HCT116 (cell line): ENCODE data around the gene SDE2. TPM values are rescaled to one million over a fixed set of nuclear protein-coding genes. Genes with fewer than 3 reads are reported as not detected.

Source experiments
- ATAC-seq: fragments of 200-7000 bp; cut with Tn5 transposase; 2 replicates; pipeline ENCODE4 v1.9.1; 2020; ENCODE audit warnings: mild to moderate bottlenecking, moderate library complexity
- BruUV-seq: library from RNA; stranded (reverse); fragments of 400-500 nt; replicated peaks from 2 replicates; lab custom pipeline; 2021; lab: Mats Ljungman, UMichigan
- CTCF ChIA-PET: fragments of 300-600 bp; sonication (Branson Sonifier 250); formaldehyde crosslinking; loops from one replicate; lab custom pipeline; 2021; ENCODE audit warnings: antibody characterized with exemption; lab: Charles Lee
- POLR2A ChIA-PET: fragments of 300-600, 350-600 bp; sonication (Branson Sonifier 250); formaldehyde crosslinking; loops from one replicate; lab custom pipeline; 2021; ENCODE audit warnings: antibody characterized with exemption; lab: Charles Lee
- RAD21 ChIA-PET, 2 experiments: fragments of 300-600 bp; sonication (Branson Sonifier 250); formaldehyde crosslinking; loops; one replicate each; lab custom pipeline; 2023; ENCODE audit warnings: low total read pairs in 2 of 2; ENCODE audit not compliant: uncharacterized antibody in 2 of 2, unreplicated experiment in 2 of 2, low non-redundant PET in 1 of 2; lab: Charles Lee
- DNase-seq: peaks from one replicate; pipeline ENCODE4 v3.0.0-alpha.2; 2010; ENCODE audit warnings: low read depth, low spot score
- H2AFZ ChIP-seq: fragments of 200-600 bp; shearing (Covaris generic), sonication (generic); 2 replicates; pipeline ENCODE4 v1.6.1; 2017; ENCODE audit warnings: low read depth, mixed run types, mixed read lengths, antibody characterized with exemption, low read length; ENCODE audit not compliant: poor library complexity, severe bottlenecking
- H3K27ac ChIP-seq: 2 replicates; pipeline ENCODE4 v1.5.1; 2012; ENCODE audit warnings: low read depth, low read length
- H3K27me3 ChIP-seq: fragments of 200-600 bp; sonication (generic); 2 replicates; pipeline ENCODE4 v1.6.1; 2016; ENCODE audit warnings: mixed run types, low read length, mixed read lengths; ENCODE audit not compliant: insufficient read depth
- H3K36me3 ChIP-seq, 2 experiments: fragments of 200-500 bp in 1 of 2; fragments of 200-600 bp in 1 of 2; sonication (Bioruptor generic) in 1 of 2; sonication (generic) in 1 of 2; 2 replicates each; pipeline versions ENCODE4 v1.5.1 to v1.6.1; 2014 to 2016; ENCODE audit warnings: low read length in 2 of 2, inconsistent platforms in 1 of 2, mixed read lengths in 1 of 2, mixed run types in 1 of 2; ENCODE audit not compliant: insufficient read depth in 2 of 2, control insufficient read depth in 1 of 2
- H3K4me1 ChIP-seq, 2 experiments: fragments of 200-600 bp in 1 of 2; sonication (generic) in 1 of 2; 2 replicates each; pipeline versions ENCODE4 v1.5.1 to v1.6.1; 2012 to 2017; ENCODE audit warnings: low read length in 2 of 2, inconsistent platforms in 1 of 2, mild to moderate bottlenecking in 1 of 2, mixed read lengths in 1 of 2, mixed run types in 1 of 2, moderate library complexity in 1 of 2; ENCODE audit not compliant: insufficient read depth in 2 of 2, control insufficient read depth in 1 of 2
- H3K4me2 ChIP-seq: fragments of 200-600 bp; sonication (generic); 2 replicates; pipeline ENCODE4 v1.6.1; 2017; ENCODE audit warnings: mixed run types, low read length, mixed read lengths
- H3K4me3 ChIP-seq, 2 experiments: fragments of 200-600 bp in 1 of 2; sonication (generic) in 1 of 2; replicated peaks in 1 of 2; 2 replicates each; pipeline ENCODE4 v1.5.1; 2011 to 2016; ENCODE audit warnings: low read length in 2 of 2, control low read depth in 1 of 2, low read depth in 1 of 2, mild to moderate bottlenecking in 1 of 2, mixed read lengths in 1 of 2, mixed run types in 1 of 2
- H3K79me2 ChIP-seq: fragments of 200-600 bp; sonication (generic); 2 replicates; pipeline ENCODE4 v1.6.1; 2017; ENCODE audit warnings: mild to moderate bottlenecking, mixed run types, low read length, moderate library complexity, mixed read lengths; ENCODE audit not compliant: insufficient read depth
- H3K9ac ChIP-seq: fragments of 200-600 bp; sonication (generic); 2 replicates; pipeline ENCODE4 v1.6.1; 2016; ENCODE audit warnings: low read length, mixed read lengths
- H3K9me2 ChIP-seq: fragments of 200-600 bp; sonication (generic), shearing (Covaris generic); 2 replicates; pipeline ENCODE4 v1.6.1; 2017; ENCODE audit warnings: mixed run types, mild to moderate bottlenecking, moderate library complexity; ENCODE audit not compliant: insufficient read depth
- H3K9me3 ChIP-seq, 2 experiments: fragments of 200-500 bp in 1 of 2; fragments of 200-600 bp in 1 of 2; sonication (Bioruptor generic) in 1 of 2; sonication (generic) in 1 of 2; 2 replicates each; pipeline ENCODE4 v1.6.1; 2014 to 2017; ENCODE audit warnings: low read length in 2 of 2, mixed read lengths in 2 of 2, inconsistent platforms in 1 of 2, low read depth in 1 of 2, mild to moderate bottlenecking in 1 of 2, mixed run types in 1 of 2, moderate library complexity in 1 of 2; ENCODE audit not compliant: control insufficient read depth in 1 of 2, insufficient read depth in 1 of 2
- H4K20me1 ChIP-seq: fragments of 200-600 bp; sonication (generic), shearing (Covaris generic); 2 replicates; pipeline ENCODE4 v1.6.1; 2017; ENCODE audit warnings: mixed run types, mild to moderate bottlenecking, moderate library complexity; ENCODE audit not compliant: insufficient read depth
- CBX3 ChIP-seq: IDR thresholded peaks from 2 replicates; pipeline ENCODE4 v1.6.1; 2012; ENCODE audit warnings: low read depth
- CTCF ChIP-seq, 3 experiments: fragments of 200-600 bp in 1 of 3; sonication (generic) in 1 of 3; IDR thresholded peaks in 2 of 3; conservative IDR thresholded peaks in 1 of 3; 2 replicates each; pipeline ENCODE4 v1.5.1; 2012 to 2017; ENCODE audit warnings: low read depth in 2 of 3, low read length in 2 of 3, antibody characterized with exemption in 1 of 3, borderline replicate concordance in 1 of 3, control low read depth in 1 of 3, mild to moderate bottlenecking in 1 of 3, mixed read lengths in 1 of 3, mixed run types in 1 of 3, moderate library complexity in 1 of 3; ENCODE audit not compliant: insufficient read depth in 1 of 3
- EGR1 ChIP-seq: IDR thresholded peaks from 2 replicates; pipeline ENCODE4 v1.6.1; 2012; ENCODE audit warnings: low read depth
- ELF1 ChIP-seq: IDR thresholded peaks from 2 replicates; pipeline ENCODE4 v1.6.1; 2012; ENCODE audit warnings: low read depth, borderline replicate concordance
- EZH2 ChIP-seq: fragments of 200-600 bp; sonication (generic); IDR thresholded peaks from 2 replicates; pipeline ENCODE4 v1.6.1; 2017; ENCODE audit warnings: antibody characterized with exemption, mixed run types
- MAX ChIP-seq: IDR thresholded peaks from 2 replicates; pipeline ENCODE4 v1.6.1; 2012
- POLR2AphosphoS5 ChIP-seq: IDR thresholded peaks from 2 replicates; pipeline ENCODE4 v1.6.1; 2011; ENCODE audit warnings: mild to moderate bottlenecking, low read depth, low read length, moderate library complexity
- SP1 ChIP-seq: IDR thresholded peaks from 2 replicates; pipeline ENCODE4 v1.6.1; 2012; ENCODE audit warnings: low read depth
- YY1 ChIP-seq: IDR thresholded peaks from 2 replicates; pipeline ENCODE4 v1.6.1; 2011; ENCODE audit warnings: low read length, low read depth, moderate library complexity, mild to moderate bottlenecking; ENCODE audit not compliant: insufficient replicate concordance; ENCODE audit errors: extremely low read depth
- ZNF274 ChIP-seq: fragments of 200-500 bp; sonication (Bioruptor generic); IDR thresholded peaks from 2 replicates; pipeline ENCODE4 v1.6.1; 2014; ENCODE audit warnings: mild to moderate bottlenecking, low read depth, low read length, inconsistent platforms
- intact Hi-C: fragments of 100-400 bp; cut with micrococcal nuclease; formaldehyde crosslinking; loops from 2 replicates; pipeline ENCODE4 v1.10.0; 2022
- total RNA-seq: library from RNA; stranded (reverse); gene quantifications from one replicate; pipeline ENCODE4 v1.2.1, GENCODE V29; 2021; ENCODE audit not compliant: unreplicated experiment
- TF ChIP-seq, protein P1 (sequence below): IDR thresholded peaks from 2 replicates; pipeline ENCODE4 v1.6.1; 2012; ENCODE audit warnings: low read depth
- TF ChIP-seq, protein P2 (sequence below): IDR thresholded peaks from 2 replicates; pipeline ENCODE4 v1.6.1; 2011; ENCODE audit warnings: mild to moderate bottlenecking, low read length, moderate library complexity; ENCODE audit not compliant: insufficient replicate concordance; ENCODE audit errors: extremely low read depth

SDE2 gene
- total RNA-seq, 1 experiment from 2014 or later, result 22.5 TPM

DNA sequence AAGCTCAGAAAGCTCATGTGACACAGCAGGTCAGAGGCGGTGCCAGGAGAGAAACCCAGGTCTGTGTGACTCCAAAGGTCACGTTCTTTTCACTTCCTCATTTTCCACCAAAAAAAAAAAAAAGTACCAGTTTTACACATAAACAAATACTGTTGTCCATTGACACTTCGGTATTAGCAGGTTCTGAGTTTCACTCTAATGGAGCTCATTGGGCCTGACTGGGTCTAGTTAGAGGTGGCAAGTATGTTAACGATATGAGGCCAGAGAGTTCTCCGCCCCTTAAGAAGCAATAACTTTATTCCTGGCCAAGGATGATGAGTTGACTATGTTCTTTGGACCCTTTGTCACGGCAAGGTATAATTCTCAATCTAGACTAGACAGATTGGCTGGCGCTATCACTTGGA, 30.0 kb upstream of the SDE2 start:
- no TSS peak for BruUV-seq
- ATAC-seq, result no peak

More for the DNA sequence above, 30.0 kb upstream of the SDE2 start:
- Histone ChIP-seq H3K27me3 (no peaks in the 10 kb centered on the region), H3K79me2 (no peaks in the 10 kb centered on the region), H3K4me2 (no peak overlapping the region), H3K4me1 (no peaks in the 10 kb centered on the region), H3K4me3 (no peak overlapping the region), H3K9me2 (no peaks in the 10 kb centered on the region; the same call in 1 of the 2 replicates), H4K20me1 (no peaks in the 10 kb centered on the region), H3K9me3 (no peaks in the 10 kb centered on the region), H3K9ac (no peak overlapping the region), H2AFZ (no peak overlapping the region), H3K36me3 (no peaks in the 10 kb centered on the region), H3K27ac (no peak overlapping the region)
- RAD21 ChIA-PET, result no interaction called here
- TF ChIP-seq CBX3, result no peak
- no peak for TF ChIP-seq YY1
- TF ChIP-seq MAX, result no peak
- TF ChIP-seq, protein P1, sequence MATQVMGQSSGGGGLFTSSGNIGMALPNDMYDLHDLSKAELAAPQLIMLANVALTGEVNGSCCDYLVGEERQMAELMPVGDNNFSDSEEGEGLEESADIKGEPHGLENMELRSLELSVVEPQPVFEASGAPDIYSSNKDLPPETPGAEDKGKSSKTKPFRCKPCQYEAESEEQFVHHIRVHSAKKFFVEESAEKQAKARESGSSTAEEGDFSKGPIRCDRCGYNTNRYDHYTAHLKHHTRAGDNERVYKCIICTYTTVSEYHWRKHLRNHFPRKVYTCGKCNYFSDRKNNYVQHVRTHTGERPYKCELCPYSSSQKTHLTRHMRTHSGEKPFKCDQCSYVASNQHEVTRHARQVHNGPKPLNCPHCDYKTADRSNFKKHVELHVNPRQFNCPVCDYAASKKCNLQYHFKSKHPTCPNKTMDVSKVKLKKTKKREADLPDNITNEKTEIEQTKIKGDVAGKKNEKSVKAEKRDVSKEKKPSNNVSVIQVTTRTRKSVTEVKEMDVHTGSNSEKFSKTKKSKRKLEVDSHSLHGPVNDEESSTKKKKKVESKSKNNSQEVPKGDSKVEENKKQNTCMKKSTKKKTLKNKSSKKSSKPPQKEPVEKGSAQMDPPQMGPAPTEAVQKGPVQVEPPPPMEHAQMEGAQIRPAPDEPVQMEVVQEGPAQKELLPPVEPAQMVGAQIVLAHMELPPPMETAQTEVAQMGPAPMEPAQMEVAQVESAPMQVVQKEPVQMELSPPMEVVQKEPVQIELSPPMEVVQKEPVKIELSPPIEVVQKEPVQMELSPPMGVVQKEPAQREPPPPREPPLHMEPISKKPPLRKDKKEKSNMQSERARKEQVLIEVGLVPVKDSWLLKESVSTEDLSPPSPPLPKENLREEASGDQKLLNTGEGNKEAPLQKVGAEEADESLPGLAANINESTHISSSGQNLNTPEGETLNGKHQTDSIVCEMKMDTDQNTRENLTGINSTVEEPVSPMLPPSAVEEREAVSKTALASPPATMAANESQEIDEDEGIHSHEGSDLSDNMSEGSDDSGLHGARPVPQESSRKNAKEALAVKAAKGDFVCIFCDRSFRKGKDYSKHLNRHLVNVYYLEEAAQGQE, result no peak
- TF ChIP-seq POLR2AphosphoS5, result no peak
- no peak for TF ChIP-seq EZH2
- TF ChIP-seq CTCF (IDR thresholded peaks at IDR 0.05 in 2 of 3, conservative IDR thresholded peaks at IDR 0.05 in 1 of 3; ENCODE audit: borderline replicate concordance in 1 of 3, insufficient read depth in 1 of 3, low read depth in 2 of 3, low read length in 2 of 3), result no peak
- no peak for TF ChIP-seq ELF1
- no peak for TF ChIP-seq SP1
- TF ChIP-seq EGR1, result no peak
- TF ChIP-seq, protein P2, sequence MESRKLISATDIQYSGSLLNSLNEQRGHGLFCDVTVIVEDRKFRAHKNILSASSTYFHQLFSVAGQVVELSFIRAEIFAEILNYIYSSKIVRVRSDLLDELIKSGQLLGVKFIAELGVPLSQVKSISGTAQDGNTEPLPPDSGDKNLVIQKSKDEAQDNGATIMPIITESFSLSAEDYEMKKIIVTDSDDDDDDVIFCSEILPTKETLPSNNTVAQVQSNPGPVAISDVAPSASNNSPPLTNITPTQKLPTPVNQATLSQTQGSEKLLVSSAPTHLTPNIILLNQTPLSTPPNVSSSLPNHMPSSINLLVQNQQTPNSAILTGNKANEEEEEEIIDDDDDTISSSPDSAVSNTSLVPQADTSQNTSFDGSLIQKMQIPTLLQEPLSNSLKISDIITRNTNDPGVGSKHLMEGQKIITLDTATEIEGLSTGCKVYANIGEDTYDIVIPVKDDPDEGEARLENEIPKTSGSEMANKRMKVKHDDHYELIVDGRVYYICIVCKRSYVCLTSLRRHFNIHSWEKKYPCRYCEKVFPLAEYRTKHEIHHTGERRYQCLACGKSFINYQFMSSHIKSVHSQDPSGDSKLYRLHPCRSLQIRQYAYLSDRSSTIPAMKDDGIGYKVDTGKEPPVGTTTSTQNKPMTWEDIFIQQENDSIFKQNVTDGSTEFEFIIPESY, result no peak
- TF ChIP-seq ZNF274, result no peak
- intact Hi-C loops, result no loop called here
- no peak for DNase-seq
- POLR2A ChIA-PET, result no interaction called here
- CTCF ChIA-PET, result no interaction called here
